Keratinocyte (primary cell): Measurements from ENCODE around the gene GARNL3. TPM values are rescaled to one million over a fixed set of nuclear protein-coding genes. Genes with fewer than 3 reads are reported as not detected.

Source experiments
- DNase-seq: peaks from one replicate; pipeline ENCODE4 v3.0.0-alpha.2; 2011; ENCODE audit warnings: low read depth, missing footprints, low spot score
- FAIRE-seq: peaks from 2 replicates; lab custom pipeline; 2011; peaks lifted over from hg19 to GRCh38; lab: Jason Lieb, UNC
- H2AFZ ChIP-seq: 2 replicates; pipeline ENCODE4 v1.6.0; 2012; ENCODE audit warnings: low read length, control low read depth, inconsistent platforms; ENCODE audit not compliant: control insufficient read depth
- H3K27ac ChIP-seq: 2 replicates; pipeline ENCODE4 v1.5.1; 2011; ENCODE audit warnings: low read length; ENCODE audit not compliant: control insufficient read depth, insufficient read depth
- H3K27me3 ChIP-seq: 3 replicates; pipeline ENCODE4 v1.6.0; 2011; ENCODE audit warnings: low read length; ENCODE audit not compliant: control insufficient read depth, insufficient read depth; ENCODE audit errors: extremely low read depth
- H3K36me3 ChIP-seq, 2 experiments: 2 replicates in 1 of 2; 3 replicates in 1 of 2; pipeline ENCODE4 v1.5.1; 2011; ENCODE audit warnings: low read length in 2 of 2, mild to moderate bottlenecking in 1 of 2; ENCODE audit not compliant: control insufficient read depth in 2 of 2, insufficient read depth in 2 of 2; ENCODE audit errors: extremely low read depth in 1 of 2
- H3K4me1 ChIP-seq: 3 replicates; pipeline ENCODE4 v1.5.1; 2011; ENCODE audit warnings: low read length; ENCODE audit not compliant: control insufficient read depth, insufficient read depth; ENCODE audit errors: extremely low read depth
- H3K4me2 ChIP-seq: 3 replicates; pipeline ENCODE4 v1.6.0; 2011; ENCODE audit warnings: low read depth, low read length; ENCODE audit not compliant: control insufficient read depth, insufficient read depth; ENCODE audit errors: extremely low read depth
- H3K4me3 ChIP-seq, 3 experiments: fragments of 200-600 bp in 1 of 3; sonication (generic) in 1 of 3; 2 replicates in 2 of 3; 3 replicates in 1 of 3; pipeline ENCODE4 v1.5.1; 2011 to 2016; ENCODE audit warnings: low read length in 3 of 3, mild to moderate bottlenecking in 3 of 3, control low read depth in 2 of 3, inconsistent platforms in 1 of 3, low read depth in 1 of 3, mixed read lengths in 1 of 3, mixed run types in 1 of 3, moderate library complexity in 1 of 3; ENCODE audit not compliant: control insufficient read depth in 2 of 3, insufficient read depth in 2 of 3; ENCODE audit errors: extremely low read depth in 1 of 3
- H3K79me2 ChIP-seq: 2 replicates; pipeline ENCODE4 v1.6.0; 2012; ENCODE audit warnings: low read length; ENCODE audit not compliant: control insufficient read depth, insufficient read depth
- H3K9ac ChIP-seq: 3 replicates; pipeline ENCODE4 v1.6.0; 2011; ENCODE audit warnings: low read length; ENCODE audit not compliant: control insufficient read depth, insufficient read depth; ENCODE audit errors: extremely low read depth
- H3K9me1 ChIP-seq: 3 replicates; pipeline ENCODE4 v1.6.0; 2011; ENCODE audit warnings: low read length; ENCODE audit not compliant: control insufficient read depth, insufficient read depth; ENCODE audit errors: extremely low read depth
- H3K9me3 ChIP-seq: 2 replicates; pipeline ENCODE4 v1.5.1; 2012; ENCODE audit warnings: low read depth, low read length; ENCODE audit not compliant: control insufficient read depth
- H4K20me1 ChIP-seq: 3 replicates; pipeline ENCODE4 v1.6.0; 2011; ENCODE audit warnings: low read length; ENCODE audit not compliant: control insufficient read depth, insufficient read depth; ENCODE audit errors: extremely low read depth
- EZH2 ChIP-seq: IDR thresholded peaks from one replicate; pipeline ENCODE4 v1.6.1; 2012; ENCODE audit warnings: inconsistent platforms, mild to moderate bottlenecking, low read length, moderate library complexity
- dilution Hi-C: fragments of 300-500 bp; cut with MboI; formaldehyde crosslinking; loops from one replicate; pipeline ENCODE4 v1.7.0; 2020; ENCODE audit warnings: low sequenced_read_pairs; ENCODE audit not compliant: extremely low pct_ligation_motif_present
- polyA plus RNA-seq, 5 experiments: library from polyadenylated mRNA; depleted of rRNA in 3 of 5; stranded (reverse) in 3 of 5; stranded (forward) in 1 of 5; unstranded in 1 of 5; fragments of >200 nt; gene quantifications; 1 replicate in 1 of 5; 2 replicates in 3 of 5; 3 replicates in 1 of 5; pipeline versions ENCODE4 v1.2.1 to v1.2.3, GENCODE V29; 2011 to 2012; ENCODE audit warnings: missing spikeins in 2 of 5, low read depth in 1 of 5, low replicate concordance in 1 of 5
- TF ChIP-seq, protein P1 (sequence below), 3 experiments: IDR thresholded peaks in 1 of 3; conservative IDR thresholded peaks in 1 of 3; optimal IDR thresholded peaks in 1 of 3; 2 replicates in 2 of 3; 3 replicates in 1 of 3; pipeline versions ENCODE3 to v1.5.1; 2011; ENCODE audit warnings: low read length in 3 of 3, mild to moderate bottlenecking in 3 of 3, moderate library complexity in 2 of 3, control low read depth in 1 of 3, inconsistent platforms in 1 of 3; ENCODE audit not compliant: insufficient read depth in 2 of 3; ENCODE audit errors: extremely low read depth in 1 of 3

Gene GARNL3
- polyA plus RNA-seq, 1 donor (not counting 4 experiments of a cell fraction or from before 2014, with no cell fraction given), result 2.4 TPM

DNA sequence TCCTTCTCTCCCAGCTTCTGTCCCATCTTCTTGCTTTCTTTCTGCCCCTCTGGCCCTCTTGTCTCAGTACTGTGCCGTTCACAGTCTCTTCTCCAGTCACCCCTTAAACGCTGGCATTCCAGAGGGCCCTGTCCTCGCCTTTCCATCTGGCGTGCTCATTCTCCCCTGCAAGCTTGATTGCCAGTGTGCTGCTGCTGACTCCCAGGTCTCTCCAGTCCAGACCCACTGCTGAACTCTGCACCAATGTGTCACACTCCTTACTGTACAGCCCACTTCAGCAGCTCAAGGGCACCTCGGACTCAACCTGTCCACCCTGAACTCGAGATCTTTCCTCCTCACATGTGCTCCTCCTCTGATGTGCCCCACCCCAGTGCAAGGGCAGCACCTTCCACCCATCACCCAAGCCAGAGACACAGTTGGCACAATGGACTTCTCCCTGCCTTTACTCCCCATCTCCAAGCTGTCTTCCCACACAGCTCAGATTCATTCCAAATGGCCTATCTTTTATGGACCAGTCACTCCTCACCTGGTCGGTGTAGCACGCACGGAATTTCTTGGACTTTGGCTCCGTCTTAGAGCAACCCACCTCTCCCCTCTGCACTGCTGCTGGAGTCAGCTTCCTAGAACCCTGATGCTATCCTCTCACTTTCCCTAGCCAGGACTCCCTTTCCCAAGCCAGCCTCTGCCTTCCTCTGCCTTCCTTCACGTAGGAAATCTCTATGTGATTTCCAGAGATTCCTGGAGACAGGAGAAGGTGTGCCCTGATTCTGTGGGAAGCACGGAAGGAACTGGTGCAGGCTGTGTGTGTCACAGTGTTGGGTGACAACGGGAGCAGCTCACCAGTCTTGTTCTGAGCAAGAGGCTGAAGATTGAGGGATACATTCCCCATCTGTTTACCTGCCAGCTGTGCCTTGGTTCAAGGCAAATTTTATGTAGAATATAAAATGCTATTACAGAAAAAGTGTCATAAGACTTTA is 106.4 kb downstream of the GARNL3 start:
- dilution Hi-C loops, result no loop called here
- Histone ChIP-seq H3K4me2 (no peak overlapping the region), H2AFZ (no peak overlapping the region), H3K4me3 (no peak overlapping the region), H3K4me1 (peaks cover 4% of the 10 kb centered on the region), H3K36me3 (no peaks in the 10 kb centered on the region), H3K9ac (no peak overlapping the region), H3K79me2 (no peaks in the 10 kb centered on the region), H4K20me1 (no peaks in the 10 kb centered on the region), H3K9me3 (no peaks in the 10 kb centered on the region), H3K27ac (no peak overlapping the region), H3K9me1 (no peaks in the 10 kb centered on the region), H3K27me3 (no peaks in the 10 kb centered on the region)
- TF ChIP-seq, protein P1, sequence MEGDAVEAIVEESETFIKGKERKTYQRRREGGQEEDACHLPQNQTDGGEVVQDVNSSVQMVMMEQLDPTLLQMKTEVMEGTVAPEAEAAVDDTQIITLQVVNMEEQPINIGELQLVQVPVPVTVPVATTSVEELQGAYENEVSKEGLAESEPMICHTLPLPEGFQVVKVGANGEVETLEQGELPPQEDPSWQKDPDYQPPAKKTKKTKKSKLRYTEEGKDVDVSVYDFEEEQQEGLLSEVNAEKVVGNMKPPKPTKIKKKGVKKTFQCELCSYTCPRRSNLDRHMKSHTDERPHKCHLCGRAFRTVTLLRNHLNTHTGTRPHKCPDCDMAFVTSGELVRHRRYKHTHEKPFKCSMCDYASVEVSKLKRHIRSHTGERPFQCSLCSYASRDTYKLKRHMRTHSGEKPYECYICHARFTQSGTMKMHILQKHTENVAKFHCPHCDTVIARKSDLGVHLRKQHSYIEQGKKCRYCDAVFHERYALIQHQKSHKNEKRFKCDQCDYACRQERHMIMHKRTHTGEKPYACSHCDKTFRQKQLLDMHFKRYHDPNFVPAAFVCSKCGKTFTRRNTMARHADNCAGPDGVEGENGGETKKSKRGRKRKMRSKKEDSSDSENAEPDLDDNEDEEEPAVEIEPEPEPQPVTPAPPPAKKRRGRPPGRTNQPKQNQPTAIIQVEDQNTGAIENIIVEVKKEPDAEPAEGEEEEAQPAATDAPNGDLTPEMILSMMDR (optimal IDR thresholded peaks at IDR 0.05 in 1 of 3, IDR thresholded peaks at IDR 0.05 in 1 of 3, conservative IDR thresholded peaks at IDR 0.05 in 1 of 3; ENCODE audit: extremely low read depth in 1 of 3, insufficient read depth in 2 of 3, low read length in 3 of 3), result no peak
- no peak for TF ChIP-seq EZH2
- no peak for FAIRE-seq
- DNase-seq, result no peak

DNA sequence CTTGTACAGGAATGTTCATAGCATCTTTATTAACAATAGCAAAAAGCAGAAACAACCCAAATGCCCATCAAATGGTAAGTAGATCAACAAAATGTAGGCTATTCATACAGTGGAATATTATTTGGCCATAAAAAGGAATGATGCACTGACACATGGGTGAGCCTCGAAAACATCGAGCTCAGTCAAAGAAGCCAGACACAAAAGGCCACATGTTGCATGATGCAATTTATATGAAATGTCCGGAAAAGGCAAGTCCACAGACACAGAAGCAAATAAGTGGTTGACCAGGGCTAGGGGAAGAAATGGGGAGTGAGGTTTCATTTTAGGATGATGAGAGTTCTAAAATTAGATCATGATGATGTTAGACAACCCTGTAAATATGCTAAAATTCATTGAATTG is 115.9 kb downstream of the GARNL3 start:
- no peak overlapping the region for H3K4me2 ChIP-seq
- H3K9me3 ChIP-seq, result no peaks in the 10 kb centered on the region
- FAIRE-seq (no peak), DNase-seq (no peak)
- dilution Hi-C loops, result no loop called here
- H2AFZ ChIP-seq, result no peak overlapping the region
- no peaks in the 10 kb centered on the region for H4K20me1 ChIP-seq
- H3K4me1 ChIP-seq, result no peaks in the 10 kb centered on the region
- no peak overlapping the region for H3K27ac ChIP-seq
- H3K36me3 ChIP-seq, result no peaks in the 10 kb centered on the region
- no peak overlapping the region for H3K4me3 ChIP-seq
- H3K79me2 ChIP-seq, result no peaks in the 10 kb centered on the region
- TF ChIP-seq EZH2, result no peak
- TF ChIP-seq, protein P1 (optimal IDR thresholded peaks at IDR 0.05 in 1 of 3, IDR thresholded peaks at IDR 0.05 in 1 of 3, conservative IDR thresholded peaks at IDR 0.05 in 1 of 3; ENCODE audit: extremely low read depth in 1 of 3, insufficient read depth in 2 of 3, low read length in 3 of 3), result no peak
- no peaks in the 10 kb centered on the region for H3K9me1 ChIP-seq
- no peak overlapping the region for H3K9ac ChIP-seq
- H3K27me3 ChIP-seq, result no peaks in the 10 kb centered on the region
